Head of caudate nucleus (tissue), 42 donors: ENCODE measurements around the gene IFNA4.
"Not testable (repeated sequence)": the region's sequence is repeated elsewhere in the genome, so short reads cannot be mapped to it uniquely, and the experiment has no call there.

Source experiments
- DNase-seq, 42 donors: peaks; one replicate each; pipeline versions ENCODE4 v3.0.0 to v3.0.0-alpha.2; 2020 to 2021; ENCODE audit warnings: mixed read lengths in 7 of 42
- intact Hi-C: fragments of 100-400 bp; cut with DNase I; formaldehyde crosslinking; loops from one replicate; pipeline ENCODE4 v1.15.0; 2022

The IFNA4 gene

GRCh38 chr9:21172156-21172555 lies 15.2 kb downstream of the IFNA4 start:
- intact Hi-C loops, result no loop called here
- no peak for DNase-seq

GRCh38 chr9:21171351-21171750 lies 16.0 kb downstream of the IFNA4 start:
- no peak for DNase-seq

GRCh38 chr9:21166560-21166959 lies 20.8 kb downstream of the IFNA4 start, which contains the start of gene IFNA21:
Gene IFNA21 (minus strand): TSS chr9:21166660. CDS start chr9:21166612, 48 bp downstream.
- intact Hi-C loops, DNase-seq: not testable (repeated sequence)

More at GRCh38 chr9:21171351-21171750, 16.0 kb downstream of the IFNA4 start:
- intact Hi-C loops, result no loop called here

GRCh38 chr9:21165516-21165915 lies 21.9 kb downstream of the IFNA4 start:
- intact Hi-C loops, result no loop called here
- no peak for DNase-seq

GRCh38 chr9:21160178-21160577 lies 27.2 kb downstream of the IFNA4 start:
- DNase-seq, result no peak
- intact Hi-C loops, result no loop called here

GRCh38 chr9:21155501-21155900 lies 31.9 kb downstream of the IFNA4 start:
- intact Hi-C loops, result no loop called here
- DNase-seq, result no peak

- DNase-seq, result peak in 29 of 42 donors; percentile 3 to 68 (median 26)
- intact Hi-C loops, result no loop called here
These were observed 33.3 kb downstream of the IFNA4 start for GRCh38 chr9:21154018-21154608.

GRCh38 chr9:21153336-21154017 lies 33.9 kb downstream of the IFNA4 start:
- intact Hi-C loops, result no loop called here
- peak in 4 of 42 donors; percentile 3 to 10 (median 6) for DNase-seq

GRCh38 chr9:21144603-21145002 lies 42.8 kb downstream of the IFNA4 start:
- DNase-seq, result no peak
- intact Hi-C loops, result no loop called here

- no peak for DNase-seq
- intact Hi-C loops, result no loop called here
These were observed 45.9 kb downstream of the IFNA4 start, which contains the start of gene IFNW1 for GRCh38 chr9:21141427-21141882. Gene IFNW1 (minus strand): TSS chr9:21141832. CDS start chr9:21141570, 262 bp downstream.

GRCh38 chr9:21137020-21137419 lies 50.4 kb downstream of the IFNA4 start:
- intact Hi-C loops, result no loop called here
- no peak for DNase-seq
